DMS 273 (cell line): ENCODE data around the gene VPS72.
"Not testable (repeated sequence)": the region's sequence is repeated elsewhere in the genome, so short reads cannot be mapped to it uniquely, and the experiment has no call there.

Experiments used
- DNase-seq: peaks from one replicate; lab custom pipeline; 2025; ENCODE audit not compliant: unreplicated experiment; lab: John Stamatoyannopoulos, UW

Gene VPS72

GRCh38 chr1:151188667-151189066 is 1.3 kb downstream of the VPS72 start:
- not testable (repeated sequence) for DNase-seq

GRCh38 chr1:151187205-151187604 is 2.8 kb downstream of the VPS72 start:
- DNase-seq: peak; percentile 95

GRCh38 chr1:151184211-151184610 is 5.8 kb downstream of the VPS72 start:
- no peak for DNase-seq

- DNase-seq: no peak
Measured at GRCh38 chr1:151176514-151177045, 13.4 kb downstream of the VPS72 start.

GRCh38 chr1:151175863-151176262 is 14.1 kb downstream of the VPS72 start, which contains the start of gene TMOD4:
Gene TMOD4, minus strand, starts transcription at chr1:151175981. Its CDS starts 1,106 bp downstream, at chr1:151174875.
- DNase-seq: peak; percentile 99

- DNase-seq: peak; percentile 91
Measured at GRCh38 chr1:151175041-151175741, 14.8 kb downstream of the VPS72 start.

- DNase-seq: no peak
Measured at GRCh38 chr1:151171190-151171589, 18.8 kb downstream of the VPS72 start.

- DNase-seq: no peak
Measured at GRCh38 chr1:151167116-151167515, 22.9 kb downstream of the VPS72 start.

GRCh38 chr1:151166505-151166956 is 23.5 kb downstream of the VPS72 start:
- DNase-seq: peak; percentile 99

GRCh38 chr1:151165738-151166504 is 24.1 kb downstream of the VPS72 start, which contains the start of the genes LYSMD1 and SCNM1:
Gene LYSMD1, minus strand, starts transcription at chr1:151165902. Its CDS starts 644 bp downstream, at chr1:151165258.
Gene SCNM1, plus strand, starts transcription at chr1:151166144. Its CDS starts 9 bp downstream, at chr1:151166153.
- DNase-seq: peak; percentile 100

GRCh38 chr1:151165281-151165737 is 24.7 kb downstream of the VPS72 start:
- DNase-seq: peak; percentile 100

GRCh38 chr1:151164732-151165280 is 25.2 kb downstream of the VPS72 start:
- no peak for DNase-seq

GRCh38 chr1:151159373-151159772 is 30.6 kb downstream of the VPS72 start:
- no peak for DNase-seq

- no peak for DNase-seq
Measured at GRCh38 chr1:151158751-151159251, 31.2 kb downstream of the VPS72 start.

- no peak for DNase-seq
Measured at GRCh38 chr1:151158326-151158725, 31.7 kb downstream of the VPS72 start.

GRCh38 chr1:151157067-151157531 is 32.9 kb downstream of the VPS72 start:
- no peak for DNase-seq

- DNase-seq: peak; percentile 92
Measured at GRCh38 chr1:151156515-151156819, 33.5 kb downstream of the VPS72 start, which contains the start of gene TNFAIP8L2. Gene TNFAIP8L2, plus strand, starts transcription at chr1:151156649. Its CDS starts 2,049 bp downstream, at chr1:151158698.

- no peak for DNase-seq
Measured at GRCh38 chr1:151147665-151148064, 42.3 kb downstream of the VPS72 start.

GRCh38 chr1:151147132-151147503 is 42.9 kb downstream of the VPS72 start:
- DNase-seq: no peak

- DNase-seq: peak; percentile 100
Measured at GRCh38 chr1:151146412-151147131, 43.4 kb downstream of the VPS72 start, which contains the start of gene SEMA6C. Gene SEMA6C, minus strand, starts transcription at chr1:151146631. Its CDS starts 4,010 bp downstream, at chr1:151142621.
